Left renal cortex interstitium (tissue), 4 donors: Measurements from ENCODE around the gene RNU1-1. TPM values are rescaled to one million over a fixed set of nuclear protein-coding genes. Genes with fewer than 3 reads are reported as not detected.
"Not testable (repeated sequence)": the region's sequence is repeated elsewhere in the genome, so short reads cannot be mapped to it uniquely, and the experiment has no call there.

Experiments used
- DNase-seq, 4 donors: peaks; one replicate each; pipeline ENCODE4 v3.0.0-alpha.2; 2013; ENCODE audit warnings: low read depth in 4 of 4, low spot score in 2 of 4, missing footprints in 1 of 4
- polyA plus RNA-seq, 4 donors: library from polyadenylated mRNA; unstranded; fragments of 120-200 nt; gene quantifications; one replicate each; pipeline ENCODE4 v1.2.1, GENCODE V29; 2013; ENCODE audit not compliant: insufficient read length in 4 of 4

The RNU1-1 gene
- polyA plus RNA-seq, 4 donors = 2.1 TPM; not detected in 3

DNA sequence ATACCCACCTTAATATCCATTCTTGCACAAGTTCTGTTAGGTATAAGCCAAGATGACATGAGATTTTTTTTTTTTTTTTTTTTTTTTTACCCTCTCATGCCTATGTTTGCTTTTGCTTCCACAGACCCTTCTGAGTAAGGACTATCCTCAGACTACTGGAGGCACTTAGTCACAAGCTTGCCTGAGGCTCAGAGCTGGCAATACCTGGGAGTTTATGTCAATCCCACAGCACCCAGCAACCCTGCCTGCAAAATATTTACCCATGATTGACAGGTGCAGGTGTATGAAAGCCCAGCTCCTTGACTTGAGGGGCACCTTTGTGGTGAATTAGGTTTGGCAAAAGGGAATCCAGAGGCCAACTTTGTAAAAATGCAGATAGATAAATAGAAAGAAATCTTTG, 11.7 kb upstream of the RNU1-1 start:
- DNase-seq = not testable (repeated sequence)

DNA sequence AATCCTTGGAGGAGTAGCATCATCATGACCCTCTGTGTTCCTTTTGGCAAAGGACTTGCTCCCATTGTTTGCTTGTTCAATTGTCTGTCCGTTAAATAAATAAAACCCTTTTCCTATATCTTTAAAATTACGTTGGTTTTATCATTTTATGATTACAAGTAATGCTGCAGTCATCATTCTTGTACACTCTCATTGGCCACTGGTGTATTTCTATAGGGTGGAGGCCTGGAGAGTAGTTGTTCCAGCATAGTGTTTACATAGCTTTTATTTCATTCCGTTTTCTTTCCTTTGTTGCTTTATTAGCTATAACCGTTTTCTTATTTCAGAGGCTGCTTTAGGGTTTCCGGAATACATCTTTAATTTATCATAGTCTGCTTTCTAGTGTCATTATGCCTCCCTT, 7.6 kb upstream of the RNU1-1 start:
- not testable (repeated sequence) for DNase-seq

DNA sequence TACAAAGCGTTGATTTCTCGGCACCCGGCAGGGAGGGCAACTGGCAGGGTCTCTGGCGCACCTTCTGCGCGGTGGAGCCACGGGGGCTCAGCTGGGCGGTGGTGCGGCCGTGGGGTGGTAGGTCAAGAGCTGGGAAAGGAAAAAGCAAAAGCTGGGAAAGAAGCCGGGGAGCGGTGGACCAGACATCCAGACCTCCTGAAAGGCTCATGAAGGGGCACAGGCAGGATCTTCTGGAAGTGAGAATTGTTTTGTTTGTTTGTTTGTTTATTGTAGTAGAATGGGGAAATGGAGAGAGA, 7.2 kb upstream of the RNU1-1 start:
- no peak for DNase-seq

DNA sequence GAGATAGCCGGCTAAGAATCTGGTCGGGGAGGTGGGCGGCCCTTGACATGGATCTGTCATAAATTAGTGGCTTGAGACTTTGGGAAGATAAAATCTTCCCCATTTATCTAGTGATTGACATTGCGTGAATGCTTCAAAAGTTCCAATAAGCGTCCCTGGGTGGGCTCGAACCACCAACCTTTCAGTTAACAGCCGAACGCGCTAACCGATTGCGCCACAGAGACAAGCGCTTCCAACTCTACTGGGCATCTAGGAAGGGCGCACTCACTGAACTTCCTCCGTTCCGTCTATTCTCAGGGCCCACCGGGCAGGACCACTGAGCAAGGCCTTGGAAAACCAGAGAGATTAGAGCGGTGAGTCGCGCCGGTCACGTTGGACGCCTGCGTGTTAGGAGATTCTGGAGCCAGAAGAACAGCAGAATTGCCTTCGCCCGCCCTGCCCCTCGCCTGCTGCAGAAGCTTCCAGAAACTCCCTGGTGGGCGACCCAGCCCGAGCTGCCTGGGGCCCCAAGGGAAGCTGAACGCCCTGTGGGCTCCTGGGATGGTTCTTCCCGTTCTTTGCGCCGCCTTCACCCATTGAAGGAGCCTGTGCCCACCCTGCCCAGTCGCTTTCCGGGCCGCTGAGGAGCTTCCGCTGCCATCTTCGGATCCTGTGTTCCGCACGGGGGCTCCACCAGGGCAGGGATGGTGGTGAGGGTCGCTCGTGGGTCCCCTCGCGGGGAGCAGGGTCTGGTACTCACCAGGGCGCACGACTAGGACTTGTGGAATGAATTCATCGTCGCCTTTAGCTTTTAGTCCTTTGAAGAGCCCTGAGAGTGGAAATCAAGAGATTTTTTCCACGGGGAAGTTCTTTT, 6.6 kb upstream of the RNU1-1 start:
- not testable (repeated sequence) for DNase-seq

DNA sequence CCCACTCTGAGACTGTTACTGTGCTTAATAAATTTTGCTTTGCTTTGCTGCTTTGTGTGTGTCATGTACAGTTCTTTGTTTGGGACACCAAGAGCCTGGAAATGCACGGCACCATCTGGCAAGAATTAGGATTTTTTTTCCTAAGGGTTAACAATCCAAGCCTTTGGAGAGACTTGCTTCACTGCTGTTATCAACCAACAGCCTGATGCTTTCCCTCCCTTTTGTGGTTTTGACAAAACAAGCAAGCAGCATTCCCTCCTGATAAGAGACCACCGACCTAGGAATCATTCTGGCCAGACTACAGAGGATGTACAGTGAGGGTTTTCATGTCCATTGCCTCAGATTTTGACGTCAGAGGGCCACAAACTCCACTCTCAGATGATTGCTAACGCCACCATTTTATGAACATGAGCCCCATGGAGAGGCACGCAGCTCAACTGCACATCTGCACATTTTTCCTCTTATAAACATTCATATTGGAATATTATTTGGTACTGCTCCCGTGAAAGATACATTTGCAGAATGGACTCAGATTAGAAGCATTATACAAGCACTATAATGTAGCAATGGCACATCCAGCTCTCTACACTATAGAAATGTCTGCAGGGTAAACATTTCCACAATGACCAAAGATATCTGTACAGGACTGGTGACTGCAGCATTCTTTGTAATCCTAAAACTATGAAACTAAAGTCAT, 5.3 kb upstream of the RNU1-1 start:
- not testable (repeated sequence) for DNase-seq

DNA sequence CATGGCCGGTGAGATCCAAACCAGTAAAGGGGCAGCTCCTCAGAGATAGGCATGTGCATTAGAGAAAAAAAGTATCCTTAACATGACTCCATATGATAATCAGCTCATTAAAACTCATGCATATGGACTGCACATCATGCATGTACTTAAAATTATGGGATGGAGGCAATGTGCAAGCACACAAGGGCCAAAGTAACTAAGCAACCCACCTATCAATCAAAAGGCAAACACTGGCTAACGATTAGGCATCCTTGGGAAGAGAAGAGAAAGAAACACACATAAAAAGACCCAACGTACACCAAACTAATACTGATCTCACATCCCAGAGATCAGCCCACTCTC, 4.8 kb upstream of the RNU1-1 start:
- DNase-seq = not testable (repeated sequence)

DNA sequence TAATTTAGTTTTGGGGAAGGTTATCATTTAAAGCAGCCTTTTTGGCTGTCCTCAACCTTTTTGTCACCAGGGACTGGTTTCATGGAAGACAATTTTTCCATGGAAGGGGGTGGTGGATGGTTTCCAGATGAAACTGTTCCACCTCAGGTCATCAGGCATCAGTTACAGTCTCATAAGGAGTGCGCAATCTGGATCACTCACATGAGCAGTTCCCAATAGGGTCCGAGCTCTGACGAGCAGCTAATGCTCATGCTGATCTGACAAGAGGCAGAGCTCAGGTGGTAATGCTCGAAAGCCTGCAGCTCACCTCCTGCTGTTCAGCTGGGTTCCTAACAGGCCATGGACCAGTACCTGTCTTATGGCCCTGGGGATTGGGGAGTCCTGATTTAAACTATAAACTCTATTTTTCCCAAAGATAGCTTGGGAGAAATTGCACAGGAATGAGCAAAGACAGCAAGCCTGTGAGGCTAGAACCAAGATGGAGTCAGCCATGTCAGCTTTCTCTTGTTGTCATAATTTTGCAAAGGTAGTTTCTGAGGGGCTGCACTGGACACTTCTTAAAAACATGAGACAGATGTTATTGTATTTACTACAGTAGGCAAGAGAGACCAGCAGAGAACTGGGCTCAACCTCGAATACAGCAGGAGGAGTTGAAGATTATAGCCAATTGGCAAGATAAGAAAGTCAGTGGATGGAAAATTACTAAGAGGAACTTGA, 2.8 kb upstream of the RNU1-1 start:
- DNase-seq = not testable (repeated sequence)

DNA sequence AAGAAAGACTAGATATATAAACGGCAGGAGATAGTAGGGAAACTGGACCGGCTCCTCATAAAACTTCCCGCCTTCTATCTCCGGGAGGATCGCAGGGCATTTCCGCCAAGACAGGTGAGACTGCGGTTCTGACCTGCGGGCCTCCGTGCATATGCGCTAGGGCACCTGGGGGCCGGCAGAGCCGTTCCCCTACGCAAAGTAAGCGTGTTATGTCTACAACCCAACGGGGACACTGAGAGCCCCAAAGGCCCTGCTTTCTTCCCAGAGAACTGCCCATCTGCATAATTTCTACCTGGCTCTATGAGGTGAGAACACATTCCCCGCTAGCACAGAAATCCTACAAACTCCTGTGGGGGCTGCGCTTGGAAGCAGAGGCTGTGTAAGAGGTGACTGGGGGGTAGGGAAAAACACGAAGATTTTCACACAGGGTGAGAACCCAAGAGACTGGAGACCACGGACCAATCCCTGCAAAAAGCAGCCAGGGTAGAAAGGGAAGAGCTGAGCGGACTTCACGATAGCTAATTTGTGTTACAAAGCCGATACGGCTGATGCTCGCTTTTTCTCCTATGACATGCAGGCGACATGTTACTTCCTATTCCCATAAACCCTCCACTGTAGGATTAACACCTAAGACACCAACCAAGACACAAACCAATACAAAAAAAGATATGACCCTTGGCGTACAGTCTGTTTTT, 526 bp downstream of the RNU1-1 start:
- DNase-seq = peak; percentile 62 to 84 (median 72)

DNA sequence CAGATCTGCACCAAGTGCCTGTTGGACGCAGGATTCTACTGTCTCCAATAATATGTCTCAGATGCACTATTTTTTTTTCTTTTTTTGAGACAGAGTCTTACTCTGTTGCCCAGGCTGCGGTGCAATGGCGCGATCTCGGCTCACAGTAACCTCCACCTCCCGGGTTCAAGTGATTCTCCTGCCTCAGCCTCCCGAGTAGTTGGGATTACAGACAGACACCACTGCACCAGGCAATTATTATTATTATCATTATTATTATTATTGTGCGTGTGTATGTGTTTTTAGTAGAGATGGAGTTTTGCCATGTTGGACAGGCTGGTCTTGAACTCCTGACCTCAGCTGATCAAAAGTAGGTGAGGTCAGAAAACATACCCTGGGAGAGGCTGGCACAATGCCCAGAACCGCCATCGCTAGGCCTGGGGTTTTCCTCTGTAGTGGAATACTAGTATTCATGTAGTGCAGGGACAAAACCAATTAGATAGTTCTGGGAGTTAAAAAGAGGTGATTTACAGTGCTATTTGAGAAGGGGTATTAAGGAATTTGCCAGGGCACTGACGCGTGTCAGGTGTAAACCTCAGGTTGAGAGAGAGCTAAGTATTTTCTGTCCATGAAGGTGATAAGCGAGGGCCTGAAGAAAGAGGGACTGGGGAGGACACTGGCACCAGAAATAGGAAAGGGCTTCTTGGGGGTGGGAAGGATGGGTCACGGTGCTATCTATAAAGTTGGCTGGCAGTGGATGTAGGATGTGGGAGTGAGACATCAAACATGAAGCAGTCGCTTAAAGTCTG, 1.3 kb downstream of the RNU1-1 start:
- not testable (repeated sequence) for DNase-seq

DNA sequence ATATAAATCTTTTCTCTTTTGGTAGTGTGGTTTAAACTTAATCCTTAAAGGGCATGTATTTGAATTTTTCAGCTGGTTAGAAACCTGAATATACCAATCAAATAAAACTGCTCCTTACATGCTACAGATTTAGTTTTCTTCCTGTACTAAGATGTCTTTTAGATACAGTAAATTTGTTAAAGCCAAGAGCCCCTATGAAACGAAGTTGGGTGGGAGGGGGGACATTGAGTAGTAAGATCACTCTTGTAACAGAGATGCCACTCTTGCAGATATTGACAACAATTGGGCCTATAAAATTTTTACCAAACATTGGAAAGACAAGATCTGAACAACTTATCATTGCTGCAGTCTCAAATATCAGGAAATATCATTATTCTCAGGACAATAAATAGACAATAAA, 2.2 kb downstream of the RNU1-1 start:
- DNase-seq = not testable (repeated sequence)

DNA sequence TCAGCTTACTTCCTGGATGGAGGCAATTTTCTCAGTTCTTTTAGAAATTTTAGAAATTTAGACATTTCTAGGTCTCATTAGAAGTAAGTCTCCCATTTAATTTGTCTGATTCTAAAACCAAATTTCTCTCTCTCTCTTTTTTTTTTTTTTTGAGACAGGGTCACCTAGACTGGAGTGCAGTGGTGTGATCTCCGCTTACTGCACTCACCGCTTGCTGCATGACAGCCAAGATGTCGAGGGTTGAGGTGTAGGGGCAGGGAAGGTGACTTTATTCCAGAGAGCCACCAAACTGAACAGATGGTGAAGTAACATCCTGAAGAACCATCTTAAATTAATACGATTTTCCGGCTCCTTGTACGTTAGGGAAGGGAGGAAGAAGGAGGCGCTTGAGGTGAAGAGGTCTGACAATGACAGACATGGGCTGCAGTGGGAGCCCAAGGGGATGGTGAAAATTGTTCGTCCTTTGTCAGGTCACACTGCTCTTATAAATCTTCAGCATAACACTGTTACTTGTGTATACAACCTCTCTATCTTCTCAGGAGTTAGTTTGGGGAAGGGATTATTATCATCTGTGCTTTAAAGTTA, 5.1 kb downstream of the RNU1-1 start:
- DNase-seq = peak in 1 of 4 donors; percentile 34

DNA sequence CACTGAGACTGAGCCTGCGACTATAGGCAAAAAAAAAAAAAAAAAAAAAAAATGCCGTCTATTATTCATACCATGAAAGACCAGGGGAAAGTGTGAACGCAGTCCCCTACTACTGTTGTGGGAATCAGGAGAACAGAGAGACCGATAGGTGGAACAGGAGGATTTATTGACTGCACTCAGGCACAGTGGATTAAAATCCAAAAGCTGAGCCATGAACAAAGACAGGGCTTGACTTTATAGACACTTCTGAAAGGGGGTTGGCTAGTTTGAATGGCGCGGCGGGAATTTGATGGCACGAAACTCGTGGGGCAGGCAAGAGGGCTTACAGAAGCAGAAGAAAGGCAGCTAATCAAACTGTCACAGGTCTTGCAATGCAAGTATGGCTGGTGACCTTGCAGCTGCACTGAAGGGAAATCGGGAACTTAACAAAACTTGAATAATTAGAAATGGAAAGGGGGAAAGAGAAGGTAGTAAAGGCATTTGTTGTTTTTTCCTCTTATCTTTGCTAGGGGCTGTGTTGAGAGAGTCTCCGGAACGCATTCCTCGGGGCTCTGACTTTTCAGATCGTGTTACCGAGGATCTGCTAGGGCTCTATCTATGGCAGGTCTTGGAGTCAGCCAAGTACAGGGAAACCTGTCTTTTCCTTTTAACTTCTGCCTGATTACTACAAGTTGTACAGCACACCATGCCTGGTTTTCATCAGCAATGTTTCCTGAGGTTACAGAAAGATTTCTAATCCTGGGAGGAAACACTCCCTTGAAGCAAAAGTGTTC, 7.5 kb downstream of the RNU1-1 start:
- DNase-seq = peak in 3 of 4 donors; percentile 32 to 64 (median 34)

DNA sequence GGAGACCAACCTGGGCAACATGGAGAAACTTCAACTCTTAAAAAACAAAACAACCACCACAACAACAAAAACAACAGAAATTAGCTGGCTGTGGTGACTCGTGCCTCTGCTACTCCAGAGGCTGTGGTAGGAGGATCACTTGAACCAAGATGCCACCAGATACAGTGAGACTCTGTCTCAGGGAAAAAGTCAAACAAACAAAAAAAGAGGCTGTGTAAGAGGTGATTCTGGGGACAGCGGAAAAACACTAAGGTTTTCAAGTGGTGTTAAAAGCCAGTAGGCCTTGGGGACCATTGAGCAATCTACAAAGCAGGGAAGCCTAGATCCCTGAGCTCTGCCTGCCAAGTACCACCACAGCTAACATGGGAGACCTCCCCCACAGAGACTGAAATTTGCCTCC, 8.2 kb downstream of the RNU1-1 start:
- not testable (repeated sequence) for DNase-seq

DNA sequence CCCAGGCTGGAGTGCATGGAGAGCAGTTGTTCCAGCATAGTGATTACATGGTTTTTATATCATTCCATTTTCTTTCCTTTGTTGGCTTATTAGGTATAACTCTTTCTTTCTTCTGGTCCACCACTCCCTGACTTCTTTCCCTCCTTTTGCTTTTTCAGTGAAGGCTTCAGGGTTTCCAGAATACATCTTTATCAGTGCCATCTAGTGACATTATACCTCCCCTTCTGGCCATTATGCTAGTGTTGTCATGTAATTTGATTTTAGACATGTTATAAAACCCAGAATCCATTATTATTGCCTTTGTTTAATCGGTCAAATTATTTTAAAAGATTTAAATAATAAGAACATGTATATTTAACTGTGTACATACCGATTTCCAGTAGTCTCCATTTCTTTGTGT, 10.6 kb downstream of the RNU1-1 start:
- no peak for DNase-seq

DNA sequence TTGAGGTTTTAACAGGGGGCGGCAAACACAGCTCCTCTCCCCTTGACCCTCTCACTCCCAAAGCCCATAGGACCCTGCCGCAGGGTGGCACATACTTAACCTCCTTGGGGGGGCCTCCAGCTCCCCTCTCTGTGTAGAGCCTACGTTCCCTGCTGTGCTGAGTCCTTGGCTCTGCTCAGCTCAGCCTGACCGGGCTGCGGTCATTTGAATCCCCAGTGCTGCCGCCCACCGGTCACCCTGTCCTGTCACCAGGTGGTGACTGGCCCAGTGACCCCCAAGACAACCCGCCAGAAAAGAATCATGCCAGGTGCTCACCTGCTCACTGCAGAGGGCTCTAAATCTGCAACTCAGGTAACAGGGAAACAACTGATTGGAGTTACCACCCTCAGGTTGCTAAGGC, 12.6 kb downstream of the RNU1-1 start:
- not testable (repeated sequence) for DNase-seq

DNA sequence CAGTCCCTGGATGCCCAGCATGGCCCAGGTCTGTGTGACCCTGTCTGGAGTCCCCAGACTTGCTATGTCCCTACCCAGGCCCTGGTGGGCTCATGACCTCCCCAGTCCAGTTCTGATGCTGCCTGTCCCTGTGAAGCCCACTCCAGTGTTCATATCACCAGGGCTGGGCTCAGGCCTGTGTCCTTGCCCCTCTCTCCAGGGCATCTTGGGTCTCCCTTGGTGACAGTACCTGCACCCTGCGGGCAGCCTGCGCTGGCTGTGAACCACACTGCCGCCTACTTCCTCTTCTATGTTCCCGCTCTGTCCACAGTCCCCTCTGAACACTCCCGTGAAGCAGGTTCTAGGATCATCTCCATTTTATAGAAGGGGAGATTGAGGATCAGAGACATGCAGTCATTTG, 13.1 kb downstream of the RNU1-1 start:
- DNase-seq = not testable (repeated sequence)

DNA sequence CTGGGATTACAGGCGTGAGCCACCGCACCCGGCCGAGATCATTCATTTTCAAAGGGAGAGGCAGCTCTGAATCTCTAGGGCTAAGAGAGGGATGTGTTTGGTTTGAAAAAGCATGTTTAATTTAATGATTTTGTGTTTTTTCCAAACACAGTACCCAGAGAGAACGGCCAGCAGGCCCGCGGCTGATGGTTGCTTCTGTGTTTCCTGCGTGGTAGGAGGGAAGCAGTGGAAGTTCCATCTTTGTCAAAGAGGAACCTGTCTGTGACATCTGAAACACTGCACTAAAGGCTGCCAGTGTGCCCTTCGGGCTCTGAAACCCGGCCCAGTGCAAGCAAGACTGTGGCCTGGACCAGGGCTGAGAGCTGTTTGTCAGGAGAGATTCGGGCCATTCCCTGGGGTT, 13.6 kb downstream of the RNU1-1 start:
- DNase-seq = not testable (repeated sequence)

DNA sequence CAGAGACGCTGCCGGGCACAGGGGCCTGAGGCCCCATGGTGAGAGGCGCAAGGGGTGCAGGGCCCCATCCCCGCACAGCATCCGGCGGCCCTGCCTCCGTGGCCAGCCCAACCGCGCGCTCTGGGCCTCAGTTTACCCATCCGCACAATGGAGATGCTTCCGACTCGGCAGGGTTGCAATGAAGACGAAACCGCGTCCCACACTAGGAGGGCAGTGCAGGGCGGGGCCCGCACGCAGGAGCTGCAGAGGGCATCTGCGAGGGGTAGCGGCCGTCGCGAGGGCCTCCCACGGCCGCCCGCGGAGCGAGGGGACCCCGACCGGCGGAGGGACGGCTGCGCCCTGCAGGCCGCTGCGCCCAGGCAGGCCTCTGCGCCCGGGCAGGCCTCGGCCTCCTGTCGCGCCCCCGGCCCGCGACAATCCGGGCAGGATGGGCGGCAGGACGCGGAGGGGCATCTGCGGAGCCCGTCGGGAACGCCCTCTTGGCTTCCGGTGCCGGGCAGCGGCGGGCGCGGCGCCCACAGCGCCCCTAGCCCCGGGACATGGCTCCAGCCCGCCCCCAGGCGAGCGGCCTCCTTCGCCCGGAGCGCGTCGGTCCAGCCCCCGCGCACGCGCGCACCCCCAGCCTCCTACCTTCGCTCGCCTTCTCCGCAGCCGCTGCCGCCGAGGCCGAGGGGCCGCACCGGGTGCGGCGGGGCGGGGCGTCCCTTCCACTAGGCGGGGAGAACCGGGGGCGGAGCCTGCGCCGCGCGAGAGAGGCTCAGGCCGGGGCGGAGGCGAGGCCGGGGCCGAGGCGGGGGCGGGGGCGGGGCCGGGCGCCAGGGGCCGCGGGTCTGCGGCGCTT, 15.3 kb downstream of the RNU1-1 start:
- DNase-seq = peak; percentile 60 to 87 (median 78)
